ENCODE measurements around the gene AGPAT4.

DNA sequence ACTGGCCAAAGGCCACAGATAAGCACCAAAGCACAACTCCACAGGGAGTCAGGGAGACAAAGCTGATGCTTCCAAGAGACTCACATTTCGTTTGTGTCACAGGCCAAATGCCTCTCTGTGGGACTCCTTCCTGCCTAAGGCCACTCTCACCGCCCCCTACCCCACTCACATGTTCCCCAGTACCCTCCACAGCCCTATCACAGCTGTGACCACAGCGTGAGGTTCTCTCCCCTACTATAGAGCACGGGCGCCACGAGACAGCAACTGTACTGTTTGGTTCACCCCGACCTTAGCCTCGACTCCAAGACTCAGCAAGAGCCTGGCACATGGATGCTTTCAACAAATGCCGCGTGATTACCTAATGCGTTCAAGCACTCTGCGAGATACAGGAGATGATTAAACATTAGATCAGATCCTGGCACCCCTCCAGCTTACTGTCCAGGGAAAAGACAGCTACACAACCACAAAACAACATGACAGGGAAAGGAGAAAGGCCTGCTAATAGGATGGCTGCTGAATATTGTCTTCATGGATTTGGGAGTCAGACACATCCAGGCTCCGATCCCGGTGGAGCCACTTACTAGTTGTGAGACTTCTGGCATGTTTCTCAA lies 105.5 kb downstream of the AGPAT4 start:
- TF ChIP-seq GATA2 (IDR thresholded peaks at IDR 0.05; ENCODE audit: low read depth, low read length) (peak; percentile 84), GATA3 (IDR thresholded peaks at IDR 0.05; ENCODE audit: low read depth, low read length) (0 out of 2 replicates have a peak, but pooled peaks have one; percentile 18)
